Femur (tissue), 1 donor: ENCODE measurements around the gene BGN.

Experiments
- DNase-seq: peaks from one replicate; pipeline ENCODE4 v3.0.0-alpha.2; 2017

The BGN gene

DNA sequence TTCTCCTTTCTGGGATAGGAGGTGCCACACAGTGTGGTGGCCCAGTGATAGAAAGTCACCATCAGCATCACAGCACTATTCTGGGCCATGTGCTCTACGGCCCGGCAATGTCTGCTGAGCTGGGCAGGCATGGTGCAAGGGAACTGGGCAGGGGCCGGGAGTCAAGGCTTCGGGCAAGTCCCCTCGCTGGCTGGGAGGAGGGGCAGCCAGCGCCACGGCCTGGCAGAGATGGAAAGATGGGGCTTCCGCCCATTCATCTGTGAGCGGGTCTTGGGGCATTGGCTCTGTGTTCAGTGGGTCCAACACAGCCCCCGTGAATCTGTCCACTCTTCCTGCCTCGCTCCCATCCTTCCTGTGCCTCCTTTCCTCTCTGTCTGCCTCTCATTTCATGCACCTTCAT is 15.6 kb downstream of the BGN start:
- DNase-seq = no peak

- DNase-seq = no peak
Observed at GRCh38 chrX:153511784-153512500, 17.2 kb downstream of the BGN start.

DNA sequence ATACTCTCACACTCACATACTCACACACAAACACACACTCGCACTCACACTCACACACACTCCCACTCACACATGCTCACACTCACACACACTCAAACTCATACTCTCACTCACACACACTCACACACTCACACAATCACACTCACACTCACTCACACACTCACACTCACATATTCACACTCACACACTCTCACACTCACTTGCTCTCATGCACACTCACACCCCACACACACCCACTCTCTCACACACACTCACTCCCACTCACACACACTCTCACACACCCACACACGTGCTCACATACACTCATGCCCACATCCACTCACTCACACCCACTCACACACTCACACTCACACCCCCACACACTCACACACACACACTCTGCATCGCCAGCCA is 17.7 kb downstream of the BGN start:
- DNase-seq = no peak

- no peak for DNase-seq
Observed at GRCh38 chrX:153513265-153513664, 18.5 kb downstream of the BGN start.

- DNase-seq = no peak
Observed at GRCh38 chrX:153514259-153514658, 19.5 kb downstream of the BGN start.

DNA sequence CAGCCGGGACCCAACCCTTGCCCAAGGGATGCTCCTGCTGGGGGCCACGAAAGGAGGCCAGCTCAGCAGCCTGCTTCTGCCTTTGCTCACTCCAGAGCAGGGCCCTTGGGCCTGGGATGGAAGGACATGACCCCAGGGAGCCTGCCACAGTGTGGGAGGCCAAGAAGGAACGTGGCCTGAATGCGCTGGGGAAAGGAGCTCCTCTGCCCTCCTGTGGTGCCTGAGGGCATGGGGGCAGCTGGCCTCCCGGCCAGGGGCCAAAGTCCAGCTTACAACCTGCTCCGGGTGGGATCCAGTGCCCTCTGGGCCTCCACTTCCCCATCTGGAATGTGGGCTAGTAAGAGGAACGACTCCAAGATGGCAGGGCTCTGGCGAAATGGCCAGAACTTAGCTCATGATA is 20.7 kb downstream of the BGN start:
- DNase-seq = no peak

DNA sequence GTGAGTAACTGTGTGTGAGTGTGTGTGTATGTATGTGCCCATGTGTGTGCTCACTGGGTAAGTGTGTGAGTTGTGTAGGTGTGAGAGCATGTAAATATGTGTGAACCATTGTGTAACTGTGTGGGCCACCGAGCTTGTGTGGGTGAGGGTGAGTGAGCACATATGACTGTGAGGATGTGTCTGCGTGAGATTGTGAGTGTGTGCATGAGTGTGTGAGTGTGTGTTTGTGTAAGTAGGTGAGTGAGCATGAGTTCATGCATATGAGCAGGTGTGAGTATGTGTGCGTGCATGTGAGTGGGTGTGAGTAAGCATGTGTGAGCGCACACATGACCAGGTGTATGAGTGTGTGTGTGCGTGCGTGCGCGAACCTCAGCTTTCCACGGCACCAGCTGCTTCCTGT is 21.3 kb downstream of the BGN start:
- no peak for DNase-seq

- no peak for DNase-seq
Observed at GRCh38 chrX:153517423-153517822, 22.6 kb downstream of the BGN start, which contains the start of gene ATP2B3. ATP2B3 (plus strand) TSS chrX:153517642; CDS start chrX:153536248, 18,606 bp downstream.

DNA sequence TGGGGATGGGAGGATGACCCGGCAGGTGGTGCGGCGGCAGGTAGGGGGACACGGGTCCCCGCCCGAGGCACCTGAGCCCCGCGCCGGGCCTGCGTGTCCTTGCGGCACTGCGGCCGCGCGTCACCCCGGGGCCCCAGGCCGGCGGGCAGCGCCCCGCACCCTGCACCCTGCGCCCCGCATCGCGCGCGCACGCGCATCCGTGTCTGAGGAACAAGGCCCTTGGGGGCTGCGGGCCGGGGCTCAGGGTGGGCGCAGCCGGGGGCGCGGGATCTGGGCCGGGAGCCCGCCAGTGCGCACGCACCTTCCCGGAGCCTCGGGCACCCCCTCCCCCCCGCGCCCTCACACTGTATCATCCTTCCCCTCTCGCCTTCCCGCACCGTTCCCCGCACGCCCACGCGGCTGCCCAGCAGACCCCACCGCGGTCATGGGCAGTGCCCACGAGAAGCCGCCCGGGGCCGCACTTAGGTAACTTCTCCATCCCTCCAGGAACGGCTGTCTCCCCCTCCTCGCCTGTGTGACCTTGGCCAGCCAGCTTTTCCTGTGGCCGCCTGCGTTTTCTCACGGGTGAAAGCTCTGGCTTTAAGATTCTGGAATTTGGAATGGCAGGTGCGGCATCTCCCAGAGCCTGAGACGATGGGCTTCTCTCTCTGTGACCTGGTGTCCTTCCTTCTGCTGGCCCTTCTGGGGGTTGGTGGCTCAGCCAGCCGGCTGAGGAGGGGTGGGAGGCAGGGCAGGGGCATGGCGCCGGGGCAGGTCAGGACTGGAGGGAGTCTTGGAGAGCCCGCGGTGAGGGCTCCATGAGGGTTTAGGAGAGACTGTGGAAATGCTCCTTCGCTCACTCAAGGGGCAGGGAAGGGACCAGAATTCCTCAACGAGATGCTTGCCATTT is 23.4 kb downstream of the BGN start:
- DNase-seq = no peak

- no peak for DNase-seq
Observed at GRCh38 chrX:153519569-153520286, 24.9 kb downstream of the BGN start.

DNA sequence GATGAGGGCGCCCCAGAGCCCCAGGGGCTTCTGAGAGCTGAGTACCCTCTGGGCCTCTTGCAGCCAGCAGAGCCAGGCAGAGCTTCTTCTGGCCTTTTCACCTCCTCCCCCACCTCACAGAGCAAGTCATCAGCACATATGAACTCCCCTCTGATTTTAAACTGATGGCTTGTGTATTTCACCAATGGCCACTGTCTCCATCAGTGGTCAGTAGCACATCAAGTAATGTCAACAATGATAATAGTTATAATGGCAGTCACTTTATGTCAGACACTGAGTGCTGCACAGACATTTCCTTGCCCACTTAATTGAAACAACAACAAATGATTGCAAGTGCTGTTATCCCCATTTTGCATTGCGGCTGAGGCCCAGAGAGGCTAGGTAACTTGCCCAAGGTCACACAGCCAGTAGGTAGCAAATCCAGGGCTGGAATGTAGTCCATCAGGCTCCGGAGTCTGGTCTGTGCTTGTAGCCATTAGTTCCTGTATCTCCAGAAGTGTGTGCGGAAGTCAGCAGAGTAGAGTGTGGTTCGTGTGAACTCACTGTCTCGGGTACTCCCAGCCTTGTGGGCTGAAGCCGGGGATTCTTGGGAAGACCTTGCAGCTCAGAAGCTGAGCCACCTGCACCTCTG is 25.6 kb downstream of the BGN start:
- DNase-seq = no peak

DNA sequence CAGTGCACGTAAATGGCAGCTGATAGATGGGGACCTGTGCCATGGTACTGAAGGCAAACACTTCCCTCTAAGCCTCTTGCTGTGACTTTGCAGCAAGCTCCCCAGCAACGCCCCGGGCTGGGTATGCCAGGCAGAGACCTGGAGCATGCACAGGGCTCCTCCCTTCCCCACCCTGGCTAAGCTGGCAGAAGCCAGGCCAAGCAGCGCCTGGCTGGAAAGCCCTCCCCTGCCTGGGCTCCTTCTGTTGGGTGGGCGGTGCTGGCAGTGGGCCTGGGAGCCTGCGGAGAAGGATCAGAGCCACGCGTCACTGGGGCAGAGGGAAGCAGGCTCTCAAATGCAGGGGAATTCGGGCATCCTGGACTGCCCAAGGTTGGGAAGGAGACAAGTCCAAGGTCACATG is 26.3 kb downstream of the BGN start:
- peak; percentile 74 for DNase-seq

DNA sequence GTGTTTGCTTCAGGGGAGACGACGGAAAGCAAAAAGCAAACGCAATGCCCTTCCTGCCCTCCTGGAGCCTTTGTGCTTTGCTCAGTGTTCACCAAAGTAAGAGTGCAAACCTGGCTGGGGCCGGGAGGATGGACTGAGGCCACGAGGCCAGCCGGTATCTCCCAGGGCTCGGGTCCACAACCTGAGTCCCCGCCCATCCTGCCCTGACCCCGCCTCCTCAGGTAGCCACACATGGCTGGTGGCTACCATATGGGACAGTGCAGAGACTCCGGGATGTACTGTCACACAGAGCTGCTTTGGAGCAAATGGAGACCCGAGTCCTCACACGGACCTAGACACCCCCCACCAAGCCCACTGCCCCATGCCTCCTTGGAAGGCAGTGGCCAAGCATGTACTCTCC is 27.5 kb downstream of the BGN start:
- DNase-seq = no peak

- DNase-seq = no peak
Observed at GRCh38 chrX:153523269-153523668, 28.5 kb downstream of the BGN start.

GRCh38 chrX:153524234-153524633 is 29.5 kb downstream of the BGN start:
- DNase-seq = no peak

GRCh38 chrX:153525451-153525850 is 30.7 kb downstream of the BGN start:
- DNase-seq = no peak

DNA sequence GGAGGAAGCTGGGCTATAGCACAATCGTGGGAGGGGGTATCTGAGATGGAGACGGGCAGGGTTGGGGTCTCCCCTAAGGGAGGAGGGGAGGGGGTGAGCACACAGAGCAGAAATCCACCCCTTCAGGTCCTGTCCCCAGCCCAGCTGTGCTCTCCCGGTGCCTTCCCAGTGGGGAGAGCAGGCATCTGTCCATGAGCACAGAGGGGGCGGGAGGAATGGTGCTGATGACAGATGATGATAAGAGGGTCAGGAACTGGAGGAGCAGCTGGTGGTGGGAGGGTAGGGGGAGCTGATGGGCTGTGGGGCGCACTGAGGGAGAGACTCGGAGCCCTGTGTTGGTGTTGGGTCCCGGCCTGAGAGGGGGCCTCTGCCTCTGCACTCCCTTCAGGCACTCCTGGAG is 31.3 kb downstream of the BGN start:
- DNase-seq = no peak

GRCh38 chrX:153526801-153527200 is 32.0 kb downstream of the BGN start:
- DNase-seq = no peak

- DNase-seq = no peak
Observed at GRCh38 chrX:153527208-153527607, 32.4 kb downstream of the BGN start.

DNA sequence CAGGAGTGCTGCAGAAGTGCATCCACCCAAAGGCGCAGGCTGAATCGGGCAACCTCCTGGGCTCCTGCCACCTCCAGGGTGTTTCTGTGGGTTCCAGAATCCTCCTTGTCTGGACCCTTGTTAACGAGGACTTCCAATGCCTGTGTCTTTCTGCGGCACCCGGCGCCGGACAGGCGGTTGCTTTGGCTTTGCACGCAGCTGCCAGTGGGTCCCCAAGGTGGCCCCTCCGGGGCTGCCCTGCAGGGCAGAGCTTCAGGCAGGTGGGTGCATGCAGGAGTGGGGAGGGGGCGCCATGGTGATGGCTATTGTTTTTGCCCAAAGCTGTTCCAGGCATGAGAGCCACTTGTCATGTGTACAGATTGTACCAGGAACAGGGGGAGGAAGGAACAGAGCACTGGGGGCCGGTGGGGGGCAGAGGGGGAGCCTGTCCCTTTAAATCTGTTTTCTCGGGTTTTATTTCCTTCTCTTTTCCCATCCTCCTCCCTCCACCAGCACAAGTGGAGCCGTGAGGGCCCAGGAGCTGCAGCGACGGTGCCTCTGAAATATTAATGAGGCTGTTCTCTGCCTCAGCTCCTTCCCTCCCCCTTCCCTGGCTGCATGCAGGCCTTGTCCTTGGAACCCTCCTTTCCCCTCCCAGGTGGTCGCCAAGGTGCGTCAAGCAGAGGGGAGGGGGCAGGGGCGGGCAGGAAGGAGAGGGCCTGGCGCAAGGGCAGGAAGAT is 35.8 kb downstream of the BGN start:
- no peak for DNase-seq

- DNase-seq = no peak
Observed at GRCh38 chrX:153533091-153533490, 38.3 kb downstream of the BGN start.

GRCh38 chrX:153537080-153537479 is 42.3 kb downstream of the BGN start:
- DNase-seq = no peak
